Muscle layer of colon (tissue), 2 donors: ENCODE results near the gene DNAJC9.

ENCODE experiments used
- H3K27ac ChIP-seq: one replicate; pipeline ENCODE4 v1.7.0; 2013; ENCODE audit warnings: low read depth, mild to moderate bottlenecking, low read length, moderate library complexity
- H3K27me3 ChIP-seq, 2 donors: one replicate each; pipeline ENCODE4 v1.7.0; 2013; ENCODE audit warnings: low read length in 2 of 2, mild to moderate bottlenecking in 2 of 2; ENCODE audit not compliant: insufficient read depth in 2 of 2, control insufficient read depth in 1 of 2
- H3K36me3 ChIP-seq: one replicate; pipeline ENCODE4 v1.7.0; 2013; ENCODE audit warnings: mild to moderate bottlenecking, low read length; ENCODE audit not compliant: insufficient read depth
- H3K4me1 ChIP-seq: one replicate; pipeline ENCODE4 v1.7.0; 2013; ENCODE audit warnings: mild to moderate bottlenecking, low read length; ENCODE audit not compliant: insufficient read depth
- H3K4me3 ChIP-seq, 2 donors: one replicate each; pipeline ENCODE4 v1.7.0; 2013; ENCODE audit warnings: low read length in 2 of 2, low read depth in 1 of 2, mild to moderate bottlenecking in 1 of 2, moderate library complexity in 1 of 2
- H3K9ac ChIP-seq: one replicate; pipeline ENCODE4 v1.7.0; 2013; ENCODE audit warnings: low read length
- H3K9me3 ChIP-seq: one replicate; pipeline ENCODE4 v1.7.0; 2013; ENCODE audit warnings: mild to moderate bottlenecking, low read length
- donor health status: abdominal sarcoma.
- donor health status: Adenocarcinoma of cecum.

The DNAJC9 gene

GRCh38 chr10:73233883-73234282 lies 13.2 kb downstream of the DNAJC9 start:
- Histone ChIP-seq H3K9me3 (no peaks in the 10 kb centered on the region), H3K27ac (no peak overlapping the region), H3K9ac (no peak overlapping the region), H3K4me1 (peaks cover 9% of the 10 kb centered on the region), H3K36me3 (peaks cover 9% of the 10 kb centered on the region), H3K27me3 (no peaks in the 10 kb centered on the region), H3K4me3 (no peak overlapping the region)

GRCh38 chr10:73232887-73233286 lies 14.2 kb downstream of the DNAJC9 start:
- H3K4me3 ChIP-seq, result no peak overlapping the region
- no peak overlapping the region for H3K9ac ChIP-seq
- peaks cover 8% of the 10 kb centered on the region for H3K36me3 ChIP-seq
- no peaks in the 10 kb centered on the region for H3K27me3 ChIP-seq
- no peaks in the 10 kb centered on the region for H3K9me3 ChIP-seq
- H3K4me1 ChIP-seq, result peaks cover 9% of the 10 kb centered on the region
- H3K27ac ChIP-seq, result no peak overlapping the region

DNA sequence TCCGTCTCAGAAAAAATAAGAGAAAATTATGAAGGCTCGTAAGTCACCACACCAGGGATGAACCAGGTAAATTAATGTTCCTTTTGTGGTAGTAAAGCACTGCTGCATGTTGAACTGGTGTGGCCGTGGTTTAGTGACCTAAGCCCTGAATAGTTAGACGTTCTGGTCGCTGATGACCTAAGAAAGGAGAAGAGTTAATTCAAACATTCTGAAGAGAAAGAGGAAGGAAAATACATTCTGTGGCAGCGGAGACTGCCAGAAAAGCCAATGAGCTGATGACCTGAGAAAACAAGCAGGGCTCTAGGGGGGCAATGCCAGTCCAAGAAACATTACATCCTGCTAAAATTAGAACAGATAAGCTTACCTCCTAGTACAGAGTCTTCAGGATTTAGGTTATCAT lies 17.5 kb downstream of the DNAJC9 start:
- Histone ChIP-seq H3K4me3 (no peak overlapping the region), H3K27ac (no peak overlapping the region), H3K9me3 (no peaks in the 10 kb centered on the region), H3K36me3 (peaks cover 8% of the 10 kb centered on the region), H3K4me1 (peaks cover 6% of the 10 kb centered on the region), H3K27me3 (no peaks in the 10 kb centered on the region), H3K9ac (no peak overlapping the region)

GRCh38 chr10:73228247-73228646 lies 18.8 kb downstream of the DNAJC9 start:
- H3K36me3 ChIP-seq, result peaks cover 8% of the 10 kb centered on the region
- H3K9ac ChIP-seq, result no peak overlapping the region
- H3K4me1 ChIP-seq, result no peaks in the 10 kb centered on the region
- no peak overlapping the region for H3K4me3 ChIP-seq
- no peaks in the 10 kb centered on the region for H3K9me3 ChIP-seq
- H3K27ac ChIP-seq, result no peak overlapping the region
- no peaks in the 10 kb centered on the region for H3K27me3 ChIP-seq

DNA sequence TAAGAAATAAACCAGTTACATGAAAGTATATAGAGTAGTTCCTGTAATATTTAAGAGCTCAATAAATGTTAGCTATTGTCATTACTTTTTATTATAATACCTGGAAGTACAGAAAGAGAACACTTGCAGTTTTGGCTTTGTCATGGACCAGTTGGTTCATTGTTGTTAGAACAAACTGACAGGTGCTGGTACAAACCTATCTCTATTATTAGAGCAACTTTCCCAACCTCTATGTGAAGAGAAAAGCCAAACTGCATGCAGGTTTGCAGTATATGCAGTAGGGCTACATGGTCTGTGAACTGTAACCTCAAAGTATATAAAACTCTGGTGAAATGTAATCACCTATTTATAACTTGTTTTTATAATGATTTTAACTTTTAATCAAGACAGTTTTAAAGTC lies 20.4 kb downstream of the DNAJC9 start:
- Histone ChIP-seq H3K9ac (no peak overlapping the region), H3K4me1 (no peaks in the 10 kb centered on the region), H3K27me3 (no peaks in the 10 kb centered on the region)

DNA sequence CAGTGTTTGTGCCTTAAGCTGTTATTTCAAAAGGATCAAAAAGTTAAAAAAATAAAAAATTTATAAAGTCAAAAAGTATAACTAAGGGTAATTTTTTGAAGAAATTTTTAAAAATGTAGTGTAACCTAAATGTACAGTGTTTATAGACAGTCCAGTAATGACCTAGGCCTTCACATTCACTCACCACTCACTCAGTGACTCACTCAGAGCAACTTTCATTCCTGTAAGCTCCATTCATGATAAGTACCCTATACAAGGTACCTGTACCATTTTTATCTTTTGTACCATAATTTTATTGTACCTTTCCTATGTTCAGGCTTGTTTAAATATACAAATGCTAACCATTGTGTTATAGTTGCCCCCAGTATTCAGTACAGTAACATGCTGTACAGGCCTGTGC lies 21.5 kb downstream of the DNAJC9 start:
- Histone ChIP-seq H3K4me1 (no peaks in the 10 kb centered on the region), H3K27me3 (no peaks in the 10 kb centered on the region), H3K4me3 (no peak overlapping the region), H3K36me3 (peaks cover 4% of the 10 kb centered on the region), H3K27ac (no peak overlapping the region), H3K9ac (no peak overlapping the region), H3K9me3 (no peaks in the 10 kb centered on the region)

More for the DNA sequence above, 20.4 kb downstream of the DNAJC9 start:
- H3K27ac ChIP-seq, result no peak overlapping the region
- H3K36me3 ChIP-seq, result peaks cover 8% of the 10 kb centered on the region
- H3K9me3 ChIP-seq, result no peaks in the 10 kb centered on the region
- H3K4me3 ChIP-seq, result no peak overlapping the region

DNA sequence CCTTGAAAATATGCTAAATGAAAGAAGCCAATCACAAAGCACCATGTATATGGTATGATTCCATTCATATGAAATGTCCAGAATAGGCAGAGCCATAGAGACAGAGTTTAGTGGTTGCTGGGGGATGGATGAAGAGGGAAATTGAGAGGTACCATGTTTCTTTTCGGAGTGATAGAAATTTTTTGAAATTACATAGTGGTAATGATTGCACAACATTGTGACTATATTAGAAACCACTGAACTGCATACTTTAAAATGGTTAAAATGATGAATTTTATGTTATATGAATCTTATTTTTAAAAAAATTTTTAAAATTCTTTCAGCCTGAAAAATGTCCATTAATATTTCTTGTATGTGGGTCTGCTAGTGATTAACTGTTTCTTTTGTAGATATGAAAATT lies 26.1 kb downstream of the DNAJC9 start:
- H3K4me1 ChIP-seq, result no peaks in the 10 kb centered on the region
- H3K4me3 ChIP-seq, result no peak overlapping the region
- H3K9me3 ChIP-seq, result no peaks in the 10 kb centered on the region
- H3K27ac ChIP-seq, result no peak overlapping the region
- H3K27me3 ChIP-seq, result no peaks in the 10 kb centered on the region
- H3K9ac ChIP-seq, result no peak overlapping the region
- peaks cover 22% of the 10 kb centered on the region for H3K36me3 ChIP-seq

- peaks cover 22% of the 10 kb centered on the region for H3K36me3 ChIP-seq
- no peak overlapping the region for H3K9ac ChIP-seq
- no peak overlapping the region for H3K4me3 ChIP-seq
- no peaks in the 10 kb centered on the region for H3K4me1 ChIP-seq
- H3K27ac ChIP-seq, result no peak overlapping the region
- H3K27me3 ChIP-seq, result no peaks in the 10 kb centered on the region
- no peaks in the 10 kb centered on the region for H3K9me3 ChIP-seq
Measured at GRCh38 chr10:73219384-73219783, 27.7 kb downstream of the DNAJC9 start.

DNA sequence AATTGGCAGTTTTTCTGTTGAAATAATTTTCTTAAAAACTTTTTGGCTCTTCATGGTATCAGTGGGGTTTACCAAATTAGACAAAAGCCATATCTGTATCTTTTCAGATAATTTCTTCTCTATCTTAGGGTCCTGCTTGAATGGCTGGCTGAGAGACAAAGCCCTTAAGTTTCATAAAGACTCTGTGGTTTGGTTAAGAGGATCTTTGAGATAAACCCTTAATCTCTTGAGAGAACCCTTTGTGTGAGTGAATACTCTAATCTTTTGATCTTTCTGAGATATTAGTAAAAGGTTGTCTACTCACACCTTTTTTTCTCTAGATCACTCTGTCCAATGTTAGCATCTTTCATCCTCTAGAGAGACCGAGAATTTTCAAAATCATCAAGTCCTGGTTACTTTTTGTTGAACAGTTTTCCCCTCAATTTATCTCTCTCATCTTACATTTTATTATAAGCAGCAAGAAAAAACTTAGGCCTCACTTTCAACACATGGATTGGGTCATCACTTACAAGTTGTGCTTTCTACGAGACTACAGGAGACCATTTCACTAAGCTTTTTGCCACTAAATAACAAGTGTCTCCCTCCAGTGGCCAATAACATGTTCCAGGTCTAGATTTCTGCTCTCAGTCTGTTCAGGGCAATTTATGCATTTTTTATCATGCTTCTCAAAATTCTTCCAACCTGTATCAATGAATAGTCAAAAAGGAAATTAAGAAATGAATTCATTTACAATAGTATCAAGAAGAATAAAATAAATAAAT lies 28.4 kb downstream of the DNAJC9 start:
- Histone ChIP-seq H3K27ac (no peak overlapping the region), H3K9me3 (no peaks in the 10 kb centered on the region), H3K36me3 (peaks cover 22% of the 10 kb centered on the region), H3K9ac (no peak overlapping the region), H3K4me3 (no peak overlapping the region), H3K4me1 (no peaks in the 10 kb centered on the region), H3K27me3 (no peaks in the 10 kb centered on the region)

- H3K27me3 ChIP-seq, result no peaks in the 10 kb centered on the region
- H3K36me3 ChIP-seq, result peaks cover 22% of the 10 kb centered on the region
- H3K9me3 ChIP-seq, result no peaks in the 10 kb centered on the region
- H3K27ac ChIP-seq, result no peak overlapping the region
- H3K9ac ChIP-seq, result no peak overlapping the region
- no peaks in the 10 kb centered on the region for H3K4me1 ChIP-seq
- no peak overlapping the region for H3K4me3 ChIP-seq
Measured at GRCh38 chr10:73217628-73218027, 29.4 kb downstream of the DNAJC9 start.

GRCh38 chr10:73215749-73216148 lies 31.3 kb downstream of the DNAJC9 start:
- no peaks in the 10 kb centered on the region for H3K9me3 ChIP-seq
- no peak overlapping the region for H3K4me3 ChIP-seq
- no peaks in the 10 kb centered on the region for H3K4me1 ChIP-seq
- no peaks in the 10 kb centered on the region for H3K27me3 ChIP-seq
- H3K9ac ChIP-seq, result no peak overlapping the region
- H3K36me3 ChIP-seq, result peaks cover 22% of the 10 kb centered on the region
- no peak overlapping the region for H3K27ac ChIP-seq

- Histone ChIP-seq H3K9ac (no peak overlapping the region), H3K9me3 (no peaks in the 10 kb centered on the region), H3K27me3 (no peaks in the 10 kb centered on the region), H3K4me1 (no peaks in the 10 kb centered on the region), H3K27ac (no peak overlapping the region), H3K4me3 (no peak overlapping the region), H3K36me3 (peaks cover under 1% of the 10 kb centered on the region)
Measured at GRCh38 chr10:73211106-73211811, 35.8 kb downstream of the DNAJC9 start.
